DMS 273 (cell line): ENCODE results near the gene PDCD2L.
"Not testable (repeated sequence)": the region's sequence is repeated elsewhere in the genome, so short reads cannot be mapped to it uniquely, and the experiment has no call there.

Source experiments
- DNase-seq: peaks from one replicate; lab custom pipeline; 2025; ENCODE audit not compliant: unreplicated experiment; lab: John Stamatoyannopoulos, UW

Gene PDCD2L

DNA sequence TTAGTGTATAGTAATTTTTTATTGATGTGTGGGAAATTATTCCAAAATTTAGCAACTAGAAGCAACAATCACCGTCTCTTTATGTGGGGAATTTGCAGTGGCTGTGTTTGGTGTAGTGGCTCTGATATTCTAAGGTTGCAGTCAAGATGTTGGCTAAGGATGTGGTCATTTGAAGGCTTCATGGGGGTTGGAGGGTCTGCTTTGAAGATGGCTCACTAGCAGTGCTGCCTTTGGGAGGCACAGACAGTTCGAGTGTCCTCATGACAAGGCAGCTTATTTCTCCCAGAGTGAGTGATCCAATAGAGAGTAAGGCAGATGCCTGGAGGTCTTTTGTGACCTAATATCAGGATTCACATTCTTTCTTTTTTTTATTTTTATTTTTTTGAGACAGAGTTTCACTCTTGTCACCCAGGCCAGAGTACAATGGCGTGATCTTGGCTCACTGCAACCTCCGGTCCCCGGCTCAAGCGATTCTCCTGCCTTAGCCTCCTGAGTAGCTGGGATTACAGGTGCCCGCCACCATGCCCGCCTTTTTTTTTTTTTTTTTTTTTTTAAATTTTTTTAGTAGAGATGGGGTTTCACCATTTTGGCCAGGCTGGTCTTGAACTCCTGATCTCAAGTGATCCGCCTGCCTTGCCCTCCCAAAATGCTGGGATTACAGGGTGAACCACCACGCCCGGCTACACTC is 30.5 kb upstream of the PDCD2L start:
- no peak for DNase-seq

DNA sequence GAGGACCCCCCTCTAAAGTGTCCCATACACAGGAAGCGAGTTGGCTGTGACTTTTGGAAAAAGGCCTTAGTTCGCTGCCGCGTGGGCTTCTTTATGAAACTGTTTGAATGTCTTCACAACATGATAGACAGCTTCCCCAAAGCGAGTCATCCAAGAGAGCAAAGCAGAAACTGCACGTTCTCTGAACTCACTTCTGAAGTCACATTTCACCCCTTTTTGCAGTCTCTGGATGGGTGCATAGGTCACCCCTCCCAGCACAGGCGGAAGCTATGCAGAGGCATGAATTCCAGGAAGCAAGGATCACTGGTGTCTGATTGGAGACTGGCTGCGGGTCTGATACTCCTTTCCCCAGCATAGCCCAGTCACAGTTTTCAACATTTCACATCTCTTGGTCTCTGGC is 28.6 kb upstream of the PDCD2L start:
- DNase-seq = no peak

DNA sequence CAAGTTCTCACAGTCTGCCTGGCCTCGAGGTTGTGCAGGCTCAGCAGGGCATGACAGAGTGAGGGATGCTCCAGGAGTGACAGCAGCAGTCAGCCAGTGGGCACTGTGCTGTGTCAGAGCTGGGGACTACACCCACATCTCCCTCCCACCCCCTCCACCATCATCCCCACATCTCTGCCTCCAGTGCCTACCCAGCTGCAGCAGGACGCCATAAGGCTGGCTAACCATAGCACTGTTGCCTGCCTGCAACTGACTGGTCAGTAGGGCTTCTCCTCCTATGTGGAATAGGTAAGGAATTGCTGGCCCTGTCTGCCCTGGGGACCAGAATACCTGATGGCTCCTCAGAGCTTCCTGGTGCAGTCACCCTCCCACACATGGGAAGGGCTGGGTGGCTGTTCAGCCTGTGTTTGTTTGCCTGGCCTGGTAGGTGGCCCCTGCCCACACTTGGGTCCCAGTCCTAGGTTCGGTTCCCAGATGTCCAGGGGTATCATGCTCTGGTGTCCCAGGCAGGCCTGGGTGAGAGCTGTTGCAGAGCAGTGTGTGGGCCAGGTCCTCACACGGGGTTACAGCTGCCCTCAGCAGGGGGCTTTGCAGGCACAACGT is 23.5 kb upstream of the PDCD2L start:
- DNase-seq = no peak

DNA sequence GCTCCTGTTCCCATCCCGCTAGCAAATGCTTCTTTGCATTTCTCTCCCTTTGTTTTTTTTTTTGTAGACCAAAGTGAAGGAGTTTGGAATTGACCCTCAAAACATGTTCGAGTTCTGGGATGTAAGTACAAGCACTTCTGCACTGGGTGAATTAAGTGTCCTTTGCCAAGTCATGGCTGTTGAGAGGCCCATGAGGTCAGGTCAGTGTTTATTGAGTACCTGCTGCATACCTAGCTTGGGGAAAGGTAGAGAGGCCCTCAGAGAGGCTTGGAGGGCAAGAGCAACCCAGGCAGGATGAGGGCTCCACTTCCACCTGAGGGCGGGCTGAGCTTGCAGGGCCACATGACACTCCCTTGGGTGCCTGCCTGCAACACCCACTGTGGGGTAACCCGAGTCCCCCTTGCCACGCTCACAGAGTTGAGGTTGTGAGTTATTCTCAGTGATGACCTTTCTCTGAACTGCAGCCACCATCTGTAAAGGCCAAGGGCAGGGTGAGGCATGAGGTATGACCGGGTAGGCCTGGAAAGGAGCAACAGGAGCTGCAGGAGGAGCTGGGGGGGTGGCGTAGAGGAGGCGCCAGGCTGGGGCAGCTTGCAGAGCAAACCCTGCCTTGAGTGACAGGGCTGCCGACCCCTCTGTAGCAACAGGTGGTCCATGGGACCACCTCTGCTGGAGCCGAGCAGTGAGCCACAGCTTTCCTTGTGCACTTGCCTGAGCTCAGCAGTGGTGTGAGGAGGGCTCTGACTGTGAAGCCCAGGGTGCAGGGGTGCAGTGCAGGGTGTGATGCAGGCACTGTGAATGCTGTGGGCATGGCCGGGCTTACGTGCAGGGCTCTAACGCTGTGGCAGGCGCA is 22.6 kb upstream of the PDCD2L start:
- no peak for DNase-seq

DNA sequence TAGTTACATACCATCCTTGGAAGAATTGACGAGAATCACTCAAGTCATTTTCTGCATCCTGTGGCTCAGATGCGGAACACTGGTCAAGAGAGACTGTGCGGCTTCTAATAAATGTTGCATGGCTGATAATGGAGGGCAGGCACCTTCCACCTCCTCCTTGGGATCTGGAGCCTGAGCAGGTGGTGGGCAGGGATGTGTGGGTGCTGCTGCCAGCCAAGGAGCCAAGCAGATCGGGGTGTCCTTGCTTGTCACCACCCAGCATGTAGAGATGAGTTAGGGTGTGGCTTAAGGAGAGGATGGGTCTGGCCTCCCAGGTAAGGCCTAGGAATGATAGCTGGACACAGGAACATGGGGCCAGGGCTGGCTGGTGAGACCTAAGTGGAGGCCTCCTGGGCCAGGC is 21.7 kb upstream of the PDCD2L start:
- DNase-seq = no peak

DNA sequence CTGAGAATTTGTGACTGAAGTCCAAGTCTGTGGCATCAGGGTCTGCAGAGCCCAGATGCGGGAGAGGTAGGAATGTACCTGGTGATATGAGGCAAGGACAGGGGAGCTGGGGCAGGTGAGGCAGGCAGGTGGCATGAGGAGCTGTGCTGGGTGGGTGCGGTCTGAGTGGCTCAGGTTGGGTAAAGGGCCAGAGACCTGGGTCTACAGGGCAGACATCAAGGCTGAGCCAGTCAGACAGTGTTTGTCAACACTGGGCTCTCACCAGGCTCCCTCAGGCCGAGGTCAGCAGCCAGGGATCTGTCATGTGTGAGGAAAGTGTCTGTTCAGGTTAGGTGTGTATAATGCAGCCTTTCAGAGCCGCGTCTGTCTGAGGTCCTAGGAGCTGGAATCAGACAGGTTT is 20.6 kb upstream of the PDCD2L start:
- DNase-seq = no peak

DNA sequence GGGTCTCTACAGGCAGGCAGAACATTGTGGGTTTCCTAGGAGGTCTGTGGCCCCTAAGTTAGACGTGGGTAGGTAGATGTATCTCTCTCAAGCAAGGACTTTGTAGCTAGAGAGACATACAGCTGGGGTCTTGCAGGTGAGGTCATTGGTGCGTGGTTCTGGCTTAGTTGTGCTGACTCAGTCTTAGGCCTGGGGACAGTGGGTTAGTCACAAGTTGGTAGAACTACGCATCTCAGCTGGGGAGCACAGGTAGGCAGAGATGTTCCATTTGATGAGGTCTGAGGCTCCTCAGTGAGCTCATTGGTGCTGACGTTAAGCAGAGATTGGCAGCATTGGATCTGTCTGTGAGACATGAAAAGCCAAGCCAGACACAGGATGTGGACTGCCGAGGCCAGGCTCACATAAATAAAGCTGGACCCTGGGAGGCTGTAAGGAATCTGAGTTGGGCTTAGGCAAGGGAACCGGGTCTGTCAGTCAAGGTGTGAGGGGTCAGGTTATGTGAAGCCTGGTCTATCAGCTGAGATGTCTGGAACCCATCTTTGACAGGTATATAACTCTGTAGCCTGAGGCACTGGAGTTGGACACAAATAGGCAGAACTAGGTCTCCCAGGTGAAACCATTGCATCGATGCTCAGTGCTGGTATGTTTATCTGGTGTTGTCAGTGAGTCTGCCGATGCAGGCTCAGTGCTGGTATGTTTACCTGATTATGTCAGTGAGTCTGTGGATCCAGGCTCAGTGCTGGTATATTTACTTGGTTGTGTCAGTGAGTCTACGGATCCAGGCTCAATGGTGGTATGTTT is 17.4 kb upstream of the PDCD2L start:
- DNase-seq = no peak

DNA sequence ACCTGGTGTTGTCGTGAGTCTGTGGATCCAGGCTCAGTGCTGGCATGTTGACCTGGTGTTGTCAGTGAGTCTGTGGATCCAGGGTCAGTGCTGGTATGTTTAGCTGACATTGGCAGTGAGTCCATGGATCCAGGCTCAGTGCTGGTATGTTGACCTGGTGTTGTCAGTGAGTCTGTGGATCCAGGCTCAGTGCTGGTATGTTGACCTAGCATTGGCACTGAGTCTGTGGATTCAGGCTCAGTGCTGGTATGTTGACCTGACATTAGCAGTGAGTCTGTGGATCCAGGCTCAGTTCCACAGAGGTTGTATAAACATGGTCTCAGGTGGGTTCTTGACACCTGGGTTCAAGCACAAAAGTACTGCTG is 16.8 kb upstream of the PDCD2L start:
- DNase-seq = no peak

DNA sequence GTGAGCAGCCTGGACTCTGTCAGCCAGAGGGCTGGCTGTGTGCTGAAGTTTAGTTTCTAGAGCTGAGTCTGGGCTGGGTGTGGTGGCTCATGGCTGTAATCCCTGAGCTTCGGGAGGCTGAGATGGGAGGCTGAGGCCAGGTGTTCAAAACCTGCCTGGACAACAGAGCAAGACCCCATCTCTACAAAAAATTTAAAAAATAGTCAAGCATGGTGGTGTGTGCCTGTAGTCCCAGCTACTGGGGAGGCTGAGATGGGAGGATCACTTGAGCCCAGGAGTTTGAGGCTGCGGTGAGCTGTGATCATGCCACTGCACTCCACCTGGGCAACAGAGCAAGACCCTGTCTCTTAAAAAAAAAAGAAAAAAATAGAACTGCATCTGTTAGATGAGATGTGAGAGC is 15.5 kb upstream of the PDCD2L start:
- not testable (repeated sequence) for DNase-seq

DNA sequence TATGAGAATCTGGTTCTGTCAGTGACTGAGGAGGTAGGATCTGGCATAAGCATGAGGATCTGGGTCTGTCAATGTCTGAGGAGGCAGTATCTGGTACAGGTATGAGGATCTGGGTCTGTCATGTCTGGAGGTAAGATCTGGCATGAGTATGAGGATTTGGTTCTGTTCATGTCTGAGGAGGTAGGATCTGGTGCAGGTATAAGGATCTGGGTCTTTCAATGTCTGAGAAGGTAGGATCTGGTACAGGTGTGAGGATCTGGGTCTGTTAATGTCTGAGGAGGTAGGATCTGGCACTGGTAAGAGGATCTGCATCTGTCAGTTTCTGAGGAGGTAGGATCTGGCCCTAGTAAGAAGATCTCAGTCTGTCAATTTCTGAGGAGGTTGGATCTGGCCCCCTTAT is 12.4 kb upstream of the PDCD2L start:
- no peak for DNase-seq

DNA sequence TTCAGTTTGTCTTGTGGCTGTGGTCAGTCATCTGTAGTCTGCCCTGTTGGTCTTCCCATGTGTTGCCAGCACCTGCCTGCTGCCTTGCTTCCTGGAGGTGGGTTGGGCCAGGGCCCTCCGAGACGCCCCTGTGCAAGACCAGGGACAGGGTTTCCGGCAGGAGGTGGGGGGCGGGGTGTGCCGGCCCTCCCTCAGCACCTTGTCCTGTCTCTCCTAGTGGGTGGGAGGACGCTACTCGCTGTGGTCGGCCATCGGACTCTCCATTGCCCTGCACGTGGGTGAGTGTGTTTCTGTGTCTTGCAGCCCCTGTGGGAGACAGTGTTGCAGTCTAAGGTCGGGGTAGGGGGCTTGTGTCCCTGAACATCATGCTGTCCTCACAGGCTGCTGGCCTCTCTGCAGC is 11.2 kb upstream of the PDCD2L start:
- DNase-seq = no peak

DNA sequence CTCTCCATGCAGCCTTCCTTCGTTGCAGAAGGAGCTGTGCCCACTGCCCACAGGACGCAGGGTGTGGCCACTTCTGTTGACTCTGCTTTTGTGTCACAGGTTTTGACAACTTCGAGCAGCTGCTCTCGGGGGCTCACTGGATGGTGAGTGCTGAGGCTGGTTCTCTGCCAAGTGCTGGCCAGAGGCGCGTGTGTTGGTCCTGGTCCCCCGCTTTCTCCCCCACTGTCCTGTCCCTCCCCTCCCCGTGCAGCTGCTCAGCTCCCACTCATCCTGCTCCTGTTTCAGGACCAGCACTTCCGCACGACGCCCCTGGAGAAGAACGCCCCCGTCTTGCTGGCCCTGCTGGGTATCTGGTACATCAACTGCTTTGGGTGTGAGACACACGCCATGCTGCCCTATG is 10.6 kb upstream of the PDCD2L start:
- DNase-seq = no peak

DNA sequence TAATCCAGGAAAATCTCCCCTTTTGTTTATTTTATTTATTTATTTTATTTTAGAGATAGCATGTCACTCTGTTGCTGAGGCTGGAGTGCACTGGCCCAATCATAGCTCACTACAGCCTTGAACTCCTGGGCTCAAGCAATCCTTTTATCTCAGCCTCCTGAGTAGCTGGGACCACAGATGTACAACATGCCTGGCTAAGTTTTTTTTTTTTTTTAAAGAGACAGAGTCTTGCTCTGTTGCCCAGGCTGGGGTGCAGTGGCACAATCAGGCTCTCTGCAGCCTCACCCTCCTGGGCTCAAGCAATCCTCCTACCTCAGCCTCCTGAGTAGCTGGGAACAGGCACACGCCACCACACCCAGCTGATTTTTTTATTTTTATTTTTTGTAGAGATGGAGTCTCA is 6.3 kb upstream of the PDCD2L start:
- DNase-seq = no peak

DNA sequence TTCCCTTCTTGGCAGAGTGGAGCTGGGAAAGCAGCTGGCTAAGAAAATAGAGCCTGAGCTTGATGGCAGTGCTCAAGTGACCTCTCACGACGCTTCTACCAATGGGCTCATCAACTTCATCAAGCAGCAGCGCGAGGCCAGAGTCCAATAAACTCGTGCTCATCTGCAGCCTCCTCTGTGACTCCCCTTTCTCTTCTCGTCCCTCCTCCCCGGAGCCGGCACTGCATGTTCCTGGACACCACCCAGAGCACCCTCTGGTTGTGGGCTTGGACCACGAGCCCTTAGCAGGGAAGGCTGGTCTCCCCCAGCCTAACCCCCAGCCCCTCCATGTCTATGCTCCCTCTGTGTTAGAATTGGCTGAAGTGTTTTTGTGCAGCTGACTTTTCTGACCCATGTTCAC is 4.3 kb upstream of the PDCD2L start:
- DNase-seq = no peak

DNA sequence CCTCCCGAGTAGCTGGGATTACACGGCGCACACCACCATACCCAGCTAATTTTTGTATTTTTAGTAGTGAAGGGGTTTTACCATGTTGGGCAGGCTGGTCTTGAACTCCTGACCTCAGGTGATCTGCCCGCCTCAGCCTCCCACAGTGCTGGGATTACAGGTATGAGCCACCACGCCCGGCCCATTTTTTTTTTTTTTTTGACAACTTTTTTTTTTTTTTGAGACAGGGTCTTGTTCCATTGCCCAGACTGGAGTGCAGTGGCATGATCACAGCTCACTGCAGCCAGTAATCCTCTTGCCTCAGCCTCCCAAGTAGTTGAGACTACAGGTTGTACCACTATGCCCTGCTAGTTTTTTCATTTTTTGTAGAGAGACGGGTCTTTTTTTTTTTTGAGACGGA is 3.4 kb upstream of the PDCD2L start:
- DNase-seq = not testable (repeated sequence)

DNA sequence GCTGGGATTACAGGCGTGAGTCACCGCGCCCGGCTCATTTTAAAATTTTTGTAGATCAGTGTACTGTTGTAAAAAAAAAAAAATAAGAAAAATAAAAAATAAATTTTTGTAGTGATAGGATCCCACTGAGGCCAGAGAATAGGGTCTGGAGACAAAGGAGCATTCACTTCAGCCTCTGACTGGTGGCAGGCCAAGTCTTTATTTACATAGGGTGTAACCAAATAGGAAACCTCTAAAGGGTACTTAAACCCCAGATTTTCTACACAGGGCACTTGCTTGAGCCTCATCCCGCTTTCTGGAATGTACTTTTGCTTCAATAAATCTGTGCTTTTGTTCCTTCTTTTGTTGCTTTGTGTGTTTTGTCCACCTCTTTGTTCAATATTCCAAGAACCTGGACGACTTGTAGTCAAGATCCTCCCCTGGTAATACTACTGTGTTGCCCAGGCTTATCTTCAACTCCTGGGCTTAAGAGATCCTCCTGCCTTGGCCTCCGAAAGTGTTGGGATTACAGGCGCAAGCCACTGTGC is 2.1 kb upstream of the PDCD2L start:
- no peak for DNase-seq

DNA sequence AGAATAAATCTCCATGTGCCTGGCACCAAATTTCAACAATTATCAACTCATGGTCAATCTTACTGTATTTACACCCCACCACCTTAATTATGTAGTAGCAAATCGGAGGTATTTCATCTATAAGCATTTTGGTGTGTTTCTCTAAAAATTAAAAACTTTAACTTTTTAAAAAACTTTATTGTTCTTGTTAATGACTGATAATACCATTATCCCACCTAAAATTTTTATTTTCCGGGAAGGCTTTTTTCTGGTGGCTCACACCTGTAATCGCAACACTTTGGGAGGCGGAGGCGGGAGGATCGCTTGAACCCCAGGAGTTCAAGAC is 453 bp upstream of the PDCD2L start:
- DNase-seq = no peak

DNA sequence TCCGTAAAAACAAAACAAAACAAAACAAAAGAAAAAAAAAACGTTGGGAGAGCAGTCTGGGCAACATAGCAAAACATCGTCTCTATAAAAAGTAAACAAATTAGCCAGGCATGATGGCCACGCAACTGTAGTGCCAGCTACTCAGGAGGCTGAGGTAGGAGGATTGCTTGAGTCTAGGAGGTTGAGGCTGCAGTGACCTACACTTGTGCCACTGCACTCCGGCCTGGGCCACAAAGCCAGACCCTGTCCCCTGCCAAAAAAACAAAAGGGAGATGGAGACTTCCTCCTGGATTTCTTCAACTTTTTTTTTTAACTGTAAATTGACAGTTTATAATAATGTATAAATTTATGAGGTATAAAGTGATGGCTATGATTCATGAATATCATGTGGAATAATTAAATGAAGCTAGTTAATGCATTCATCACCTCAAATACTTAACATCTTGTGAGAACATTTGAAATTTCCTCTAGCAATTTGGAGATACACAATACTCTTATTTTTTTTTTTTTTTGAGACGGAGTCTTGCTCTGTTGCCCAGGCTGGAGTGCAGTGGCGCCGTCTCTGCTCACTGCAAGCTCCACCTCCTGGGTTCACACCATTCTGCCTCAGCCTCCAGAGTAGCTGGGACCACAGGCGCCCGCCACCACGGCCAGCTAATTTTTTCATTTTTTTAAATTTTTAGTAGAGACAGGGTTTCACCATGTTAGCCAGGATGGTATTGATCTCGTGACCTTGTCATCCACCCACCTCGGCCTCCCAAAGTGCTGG is 1.9 kb downstream of the PDCD2L start:
- DNase-seq = no peak

DNA sequence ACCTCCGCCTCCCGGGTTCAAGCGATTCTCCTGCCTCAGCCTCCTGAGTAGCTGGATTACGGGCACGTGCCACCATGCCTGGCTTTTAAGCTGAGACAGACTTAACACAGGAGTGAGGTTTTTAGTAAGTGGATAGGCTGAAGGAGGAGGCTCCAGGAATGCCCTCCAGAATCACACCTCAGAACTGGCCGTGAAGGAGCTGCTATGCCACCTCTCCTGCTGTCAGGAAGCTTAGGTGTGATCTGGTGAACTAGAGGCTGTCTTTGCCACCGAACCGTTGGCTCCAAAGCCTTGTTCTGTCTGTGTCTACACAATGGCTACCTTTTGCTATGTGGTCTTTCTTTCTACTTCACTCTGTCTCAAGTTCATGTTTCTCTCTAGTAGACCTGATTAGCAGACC is 4.2 kb downstream of the PDCD2L start:
- DNase-seq = no peak
